ENCODE measurements around the gene FOXN3. TPM values are rescaled to one million over a fixed set of nuclear protein-coding genes. Genes with fewer than 3 reads are reported as not detected.
"Not testable (repeated sequence)": the region's sequence is repeated elsewhere in the genome, so short reads cannot be mapped to it uniquely, and the experiment has no call there.

Gene FOXN3
- total RNA-seq, 1 experiment from 2014 or later = 125 TPM

- H4K91ac ChIP-seq (ENCODE audit: insufficient read length, low read depth, low read length); H4K8ac ChIP-seq (replicated peaks; ENCODE audit: insufficient read length, low read depth, low read length); H3K27me3 Mint-ChIP-seq (ENCODE audit: low read depth); H3K9me3 ChIP-seq (ENCODE audit: control insufficient read depth, low read depth, low read length); H3K79me1 ChIP-seq (ENCODE audit: insufficient read depth, low read depth, low read length, poor library complexity, severe bottlenecking); H3K4ac ChIP-seq (ENCODE audit: low read depth, low read length); H3K56ac ChIP-seq (ENCODE audit: insufficient read length, low read depth, low read length); H4K5ac ChIP-seq (ENCODE audit: insufficient read length, low read depth, low read length); H2BK15ac ChIP-seq (ENCODE audit: low read depth, low read length); H3T11ph ChIP-seq (ENCODE audit: low read length); H3K4me3 Mint-ChIP-seq; H3K18ac ChIP-seq (ENCODE audit: insufficient read length, low read depth, low read length); H3K9me3 Mint-ChIP-seq; H3K27me3 ChIP-seq (ENCODE audit: insufficient read depth, low read length); H4K20me1 ChIP-seq (ENCODE audit: control insufficient read depth, insufficient read depth, insufficient read length); H2BK12ac ChIP-seq (ENCODE audit: insufficient read length, low read depth, low read length); H3K4me2 ChIP-seq (ENCODE audit: insufficient read depth, insufficient read length, low read length); H2AFZ ChIP-seq (ENCODE audit: low read length); H3K9ac ChIP-seq (ENCODE audit: extremely low read depth, insufficient read length, low read length); DNase-seq; H2BK20ac ChIP-seq (ENCODE audit: low read depth, low read length, poor library complexity, severe bottlenecking); H3K23me2 ChIP-seq (ENCODE audit: insufficient read length, low read depth, low read length, poor library complexity, severe bottlenecking); H2AK5ac ChIP-seq (ENCODE audit: insufficient read length, low read length); H3K23ac ChIP-seq (ENCODE audit: insufficient read length, low read depth, low read length); H3K14ac ChIP-seq (ENCODE audit: insufficient read depth, low read length); H2BK120ac ChIP-seq (ENCODE audit: low read depth, low read length, poor library complexity, severe bottlenecking): not testable (repeated sequence)
- Mint-ChIP-seq H3K36me3 (ENCODE audit: insufficient read depth in 1 of 3, low read depth in 3 of 3) (peaks cover 34 to 46% (median 34%) of the 10 kb centered on the region in 3 experiments), H3K27ac (peak overlapping the region; percentile 92 to 98 (median 97)), H3K4me1 (peaks cover 76 to 81% of the 10 kb centered on the region in 2 experiments)
- peak; percentile 36; the same call in 2 of the 3 replicates for TF ChIP-seq CTCF (conservative IDR thresholded peaks at IDR 0.05)
- peak overlapping the region; percentile 84 for H2BK5ac ChIP-seq (ENCODE audit: insufficient read length, low read length)
- peak overlapping the region; percentile 92 for H3K27ac ChIP-seq (ENCODE audit: insufficient read length, low read depth, low read length)
- H3K79me2 ChIP-seq (ENCODE audit: insufficient read depth, low read length) = peaks cover 24% of the 10 kb centered on the region; the same call in 1 of the 2 replicates
- WGBS (ENCODE audit: extremely low coverage, insufficient read length, low lambda C conversion rate) = no CpG with 5 or more reads among the region's 4 CpGs
- peaks cover 24% of the 10 kb centered on the region; the same call in 1 of the 2 replicates for H3K4me1 ChIP-seq (ENCODE audit: insufficient read depth, low read length)
Measured at GRCh38 chr14:89294469-89294868, 122.6 kb downstream of the FOXN3 start.
